Thymus (tissue), 11 donors: ENCODE results near the gene SLCO6A1. TPM values are rescaled to one million over a fixed set of nuclear protein-coding genes. Genes with fewer than 3 reads are reported as not detected.

Experiments used
- DNase-seq, 9 donors: peaks; one replicate each; pipeline ENCODE4 v3.0.0-alpha.2; 2013; ENCODE audit warnings: low spot score in 9 of 9, low read depth in 6 of 9, missing footprints in 1 of 9
- H3K27ac ChIP-seq, 2 donors: one replicate each; pipeline ENCODE4 v1.5.1; 2013; ENCODE audit warnings: control low read depth in 1 of 2, low read depth in 1 of 2, low read length in 1 of 2, mild to moderate bottlenecking in 1 of 2, moderate library complexity in 1 of 2
- H3K27me3 ChIP-seq, 2 donors: one replicate each; pipeline ENCODE4 v1.5.1; 2013; ENCODE audit warnings: low read length in 1 of 2; ENCODE audit not compliant: control insufficient read depth in 2 of 2, insufficient read depth in 1 of 2
- H3K36me3 ChIP-seq, 2 donors: one replicate each; pipeline ENCODE4 v1.5.1; 2013; ENCODE audit warnings: low read length in 1 of 2, mild to moderate bottlenecking in 1 of 2, moderate library complexity in 1 of 2; ENCODE audit not compliant: control insufficient read depth in 2 of 2, insufficient read depth in 2 of 2
- H3K4me1 ChIP-seq, 2 donors: one replicate each; pipeline ENCODE4 v1.5.1; 2013; ENCODE audit warnings: low read length in 2 of 2; ENCODE audit not compliant: control insufficient read depth in 2 of 2, insufficient read depth in 2 of 2
- H3K4me3 ChIP-seq, 2 donors: one replicate each; pipeline ENCODE4 v1.5.1; 2013; ENCODE audit warnings: low read length in 2 of 2, control low read depth in 1 of 2, mild to moderate bottlenecking in 1 of 2
- H3K9me3 ChIP-seq, 2 donors: one replicate each; pipeline ENCODE4 v1.5.1; 2013; ENCODE audit warnings: low read length in 1 of 2, mild to moderate bottlenecking in 1 of 2; ENCODE audit not compliant: control insufficient read depth in 2 of 2, insufficient read depth in 1 of 2
- WGBS: extraction: QIAGEN DNeasy Blood & Tissue Kit; methylation state at CpG from one replicate; pipeline ENCODE4 v1.1.7; 2013; 5-methylcytosine and 5-hydroxymethylcytosine counted together
- polyA plus RNA-seq: library from polyadenylated mRNA; stranded (reverse); fragments of 200-250 nt; gene quantifications from one replicate; pipeline ENCODE4 v1.2.3, GENCODE V29; 2013
- total RNA-seq: library from RNA; stranded (reverse); fragments of 120-200 nt; gene quantifications from one replicate; pipeline ENCODE4 v1.2.4, GENCODE V29; 2013
- donor health status: healthy.

SLCO6A1 gene
- total and polyA plus RNA-seq, 2 donors, result 0.14 to 0.37 TPM

DNA sequence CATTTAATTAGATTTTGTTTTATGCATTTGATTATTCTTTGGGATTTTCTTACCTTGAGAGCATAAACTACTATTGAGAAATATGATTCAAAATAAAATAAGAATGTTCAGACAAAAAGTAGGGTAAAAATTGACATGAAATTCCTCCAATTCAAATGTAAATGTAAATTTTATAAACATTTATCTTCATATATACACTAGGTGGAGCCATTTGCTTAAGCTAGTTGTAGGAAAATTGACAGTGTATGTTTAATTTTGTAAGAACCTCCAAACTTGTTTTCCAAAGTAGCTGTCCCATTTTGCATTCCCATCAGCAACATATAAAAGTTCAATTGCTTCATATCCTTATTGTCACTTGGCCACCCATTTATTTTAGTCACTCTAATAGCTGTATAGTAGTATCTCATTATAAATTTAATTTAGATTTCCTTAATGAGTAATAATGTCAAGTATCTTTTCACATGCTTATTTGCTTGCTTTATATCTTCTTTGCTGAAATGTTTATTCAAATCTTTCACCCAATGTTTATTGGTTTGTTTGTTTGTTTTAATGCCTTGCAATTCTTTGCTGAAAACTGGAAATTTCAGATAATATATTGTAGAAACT is 37.6 kb upstream of the SLCO6A1 start:
- H3K9me3 ChIP-seq, result no peaks in the 10 kb centered on the region
- DNase-seq, result no peak
- no peaks in the 10 kb centered on the region for H3K27me3 ChIP-seq

DNA sequence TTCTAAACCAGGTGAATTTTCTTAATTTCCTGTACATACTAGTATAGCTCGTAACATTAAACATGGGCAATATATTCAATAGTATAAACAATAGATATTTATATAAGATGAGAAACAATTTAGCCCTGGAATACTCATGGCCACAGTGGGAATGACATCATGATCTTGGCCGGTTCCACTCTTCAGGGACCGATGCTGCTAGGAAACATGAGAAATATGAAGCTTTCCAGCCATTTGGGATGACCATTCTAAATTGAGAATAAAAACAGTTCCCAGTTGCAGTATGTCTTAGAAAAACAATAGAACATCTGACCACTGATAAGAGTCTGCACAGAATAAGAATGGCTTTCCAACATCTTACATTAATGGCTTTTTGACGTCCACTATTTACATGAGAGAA is 33.3 kb upstream of the SLCO6A1 start:
- no peak overlapping the region for H3K27ac ChIP-seq
- H3K4me1 ChIP-seq, result no peaks in the 10 kb centered on the region
- no peaks in the 10 kb centered on the region for H3K36me3 ChIP-seq
- 96% methylated on average over 4 of the region's 4 CpGs for whole genome bisulfite sequencing
- DNase-seq, result no peak
- H3K27me3 ChIP-seq, result no peaks in the 10 kb centered on the region
- no peak overlapping the region for H3K4me3 ChIP-seq
- H3K9me3 ChIP-seq, result no peaks in the 10 kb centered on the region

More for the DNA sequence above, 37.6 kb upstream of the SLCO6A1 start:
- Histone ChIP-seq H3K4me1 (no peaks in the 10 kb centered on the region), H3K4me3 (no peak overlapping the region), H3K27ac (no peak overlapping the region), H3K36me3 (no peaks in the 10 kb centered on the region)

DNA sequence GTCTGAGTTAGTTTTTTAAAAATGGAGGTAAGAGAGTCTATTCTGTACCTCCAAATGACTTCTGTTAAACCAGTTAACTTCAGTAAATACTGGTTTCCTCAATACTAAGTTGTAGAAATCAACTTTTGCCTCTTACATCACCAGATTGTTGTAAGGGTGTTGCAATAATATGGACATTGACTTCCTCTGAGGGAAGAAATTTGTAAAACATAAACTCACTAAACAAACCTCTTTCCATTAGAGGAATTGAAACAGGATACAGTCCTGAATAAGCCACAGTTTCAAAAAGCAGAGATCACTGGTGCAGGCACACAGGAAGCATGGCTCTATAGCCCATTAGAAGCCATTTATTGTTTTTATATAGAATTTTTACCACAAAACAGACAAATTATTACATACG is 32.7 kb upstream of the SLCO6A1 start:
- Histone ChIP-seq H3K4me1 (no peaks in the 10 kb centered on the region), H3K9me3 (no peaks in the 10 kb centered on the region), H3K4me3 (no peak overlapping the region), H3K36me3 (no peaks in the 10 kb centered on the region), H3K27ac (no peak overlapping the region), H3K27me3 (no peaks in the 10 kb centered on the region)
- 97% methylated on average over 1 of the region's 1 CpG for WGBS
- peak in 1 of 9 donors; percentile 5 for DNase-seq

DNA sequence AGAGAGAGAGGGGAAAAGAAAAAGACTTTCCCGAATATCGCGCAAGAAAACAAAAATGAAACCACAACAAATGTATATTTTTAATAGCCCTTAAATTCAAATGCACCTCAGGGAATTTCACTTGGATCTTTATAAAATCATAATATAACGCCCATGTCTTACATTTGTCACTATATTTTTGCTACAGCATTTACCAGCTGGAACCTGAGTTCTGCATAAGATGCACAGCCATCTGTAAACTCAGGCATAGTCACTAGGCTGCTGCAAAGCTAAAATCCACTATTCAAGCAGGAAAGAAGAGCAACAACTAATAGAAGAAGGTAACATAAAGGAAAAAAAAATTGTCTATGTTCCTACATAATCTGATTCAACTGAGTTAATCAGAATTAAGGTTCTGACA is 30.6 kb upstream of the SLCO6A1 start:
- Histone ChIP-seq H3K36me3 (no peaks in the 10 kb centered on the region), H3K4me1 (no peaks in the 10 kb centered on the region), H3K27ac (no peak overlapping the region), H3K9me3 (no peaks in the 10 kb centered on the region), H3K4me3 (no peak overlapping the region), H3K27me3 (no peaks in the 10 kb centered on the region)
- 91% methylated on average over 4 of the region's 4 CpGs for WGBS
- no peak for DNase-seq

DNA sequence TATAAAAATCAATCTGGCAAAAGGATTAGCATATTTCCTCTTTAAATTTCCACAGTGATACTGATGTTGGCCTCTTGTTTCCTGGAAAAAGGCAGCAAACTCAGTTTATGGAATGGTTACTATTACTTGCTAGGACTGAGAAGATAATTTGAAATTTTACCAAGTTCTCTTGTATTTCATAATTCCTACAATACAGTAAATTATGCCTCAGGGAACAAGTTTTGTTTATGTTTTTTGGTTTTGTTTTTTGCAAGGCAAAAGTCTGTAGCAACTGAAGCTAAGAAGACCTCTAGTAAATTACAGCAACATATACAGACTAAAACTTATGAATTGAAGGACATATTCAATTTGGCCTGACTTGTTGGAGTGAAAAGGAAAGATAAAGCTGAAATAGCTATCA is 30.2 kb upstream of the SLCO6A1 start:
- no peaks in the 10 kb centered on the region for H3K4me1 ChIP-seq
- H3K4me3 ChIP-seq, result no peak overlapping the region
- no peaks in the 10 kb centered on the region for H3K36me3 ChIP-seq
- H3K9me3 ChIP-seq, result no peaks in the 10 kb centered on the region
- no peaks in the 10 kb centered on the region for H3K27me3 ChIP-seq
- no peak overlapping the region for H3K27ac ChIP-seq
- no peak for DNase-seq

DNA sequence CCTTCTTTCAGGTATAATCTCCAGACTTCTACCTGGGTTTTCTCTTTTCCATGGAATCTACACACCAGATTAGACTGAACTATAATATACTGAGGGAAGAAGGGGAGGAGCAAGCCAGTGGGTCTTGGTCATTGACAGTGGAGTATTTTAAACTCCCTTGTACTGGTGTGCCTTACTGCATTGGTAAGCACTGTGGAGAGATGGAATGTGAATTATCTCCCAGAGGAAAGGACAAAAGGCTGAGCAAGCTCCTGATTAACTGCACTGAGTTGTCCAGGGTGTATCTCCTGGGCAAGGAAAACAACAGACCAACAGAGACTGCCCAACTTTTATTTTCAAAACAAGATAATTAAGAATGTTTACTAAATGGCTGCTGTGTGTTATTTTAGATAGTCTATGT is 29.8 kb upstream of the SLCO6A1 start:
- no peak overlapping the region for H3K4me3 ChIP-seq
- H3K4me1 ChIP-seq, result no peaks in the 10 kb centered on the region
- no peaks in the 10 kb centered on the region for H3K36me3 ChIP-seq
- no peaks in the 10 kb centered on the region for H3K9me3 ChIP-seq
- H3K27me3 ChIP-seq, result no peaks in the 10 kb centered on the region
- no peak for DNase-seq
- H3K27ac ChIP-seq, result no peak overlapping the region

DNA sequence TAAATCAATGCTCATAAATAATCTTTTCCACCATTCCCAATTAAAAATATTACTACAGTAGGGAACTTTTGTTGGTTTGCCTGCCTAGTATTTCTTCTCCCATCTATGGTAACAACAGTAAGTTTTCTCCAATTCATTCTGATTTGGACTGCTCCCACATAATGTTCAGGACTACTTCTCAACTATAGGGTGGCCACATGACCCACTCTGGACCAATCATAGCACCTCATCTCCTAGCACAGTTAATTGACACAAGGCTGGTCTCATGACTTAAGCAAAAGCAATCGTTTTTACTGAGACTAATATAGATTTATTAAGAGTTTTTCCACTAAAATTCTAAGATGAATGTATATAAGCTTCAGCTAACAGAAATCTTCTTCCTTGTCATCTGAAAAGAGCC is 28.7 kb upstream of the SLCO6A1 start:
- WGBS, result 75% methylated on average over 1 of the region's 1 CpG
- H3K4me1 ChIP-seq, result no peaks in the 10 kb centered on the region
- DNase-seq, result no peak

GRCh38 chr5:102523541-102524175 is 24.9 kb upstream of the SLCO6A1 start:
- no peaks in the 10 kb centered on the region for H3K9me3 ChIP-seq
- WGBS, result 74% methylated on average over 3 of the region's 3 CpGs
- peak in 1 of 9 donors; percentile 11 for DNase-seq

More for the DNA sequence above, 28.7 kb upstream of the SLCO6A1 start:
- H3K36me3 ChIP-seq, result no peaks in the 10 kb centered on the region
- H3K9me3 ChIP-seq, result no peaks in the 10 kb centered on the region
- H3K4me3 ChIP-seq, result no peak overlapping the region
- H3K27me3 ChIP-seq, result no peaks in the 10 kb centered on the region
- H3K27ac ChIP-seq, result no peak overlapping the region

GRCh38 chr5:102511666-102512065 is 12.9 kb upstream of the SLCO6A1 start:
- no peak for DNase-seq
- Histone ChIP-seq H3K36me3 (no peaks in the 10 kb centered on the region), H3K27me3 (no peaks in the 10 kb centered on the region), H3K27ac (no peak overlapping the region), H3K9me3 (no peaks in the 10 kb centered on the region), H3K4me3 (no peak overlapping the region), H3K4me1 (no peaks in the 10 kb centered on the region)
- 70% methylated on average over 4 of the region's 4 CpGs for WGBS

More at GRCh38 chr5:102523541-102524175, 24.9 kb upstream of the SLCO6A1 start:
- Histone ChIP-seq H3K36me3 (no peaks in the 10 kb centered on the region), H3K27ac (no peak overlapping the region), H3K4me3 (no peak overlapping the region), H3K4me1 (no peaks in the 10 kb centered on the region), H3K27me3 (no peaks in the 10 kb centered on the region)
